Cardiac muscle cell (in vitro differentiated cells and primary cell): ENCODE results near the gene CCDC126. TPM values are rescaled to one million over a fixed set of nuclear protein-coding genes. Genes with fewer than 3 reads are reported as not detected.
"Not testable (repeated sequence)": the region's sequence is repeated elsewhere in the genome, so short reads cannot be mapped to it uniquely, and the experiment has no call there.

Experiments used
- DNase-seq, 2 donors: peaks; one replicate each; pipeline versions ENCODE4 v3.0.0 to v3.0.0-alpha.2; 2010 to 2017; ENCODE audit warnings: low read depth in 1 of 2, low spot score in 1 of 2
- H3K27ac ChIP-seq: fragments of 200-600 bp; sonication (generic); 2 replicates; pipeline ENCODE4 v1.5.1; 2016
- H3K27me3 ChIP-seq: fragments of 200-600 bp; sonication (generic); 2 replicates; pipeline ENCODE4 v1.6.0; 2016; ENCODE audit warnings: control low read depth
- H3K36me3 ChIP-seq: fragments of 200-600 bp; sonication (generic); 2 replicates; pipeline ENCODE4 v1.5.1; 2016; ENCODE audit warnings: control low read depth
- H3K4me1 ChIP-seq: fragments of 200-600 bp; sonication (generic); 2 replicates; pipeline ENCODE4 v1.8.1; 2017; ENCODE audit warnings: low read depth, mild to moderate bottlenecking, mixed run types
- H3K4me3 ChIP-seq: fragments of 200-600 bp; sonication (generic); 2 replicates; pipeline ENCODE4 v1.5.1; 2016; ENCODE audit warnings: mild to moderate bottlenecking
- H3K9me3 ChIP-seq: fragments of 200-600 bp; sonication (generic); 2 replicates; pipeline ENCODE4 v1.5.1; 2017; ENCODE audit warnings: low read depth, mild to moderate bottlenecking, control low read depth
- polyA plus RNA-seq: library from polyadenylated mRNA; unstranded; fragments of >200 nt; fragmentation: Nextera tagmentation; extraction: Ambion mirVana; gene quantifications from 2 replicates; pipeline ENCODE4 v1.2.1, GENCODE V29; 2016
- total RNA-seq: library from RNA; depleted of rRNA; stranded (reverse); fragments of >200 nt; gene quantifications from 2 replicates; pipeline ENCODE4 v1.2.3, GENCODE V29; 2016
- TF ChIP-seq, protein P1 (sequence below): IDR thresholded peaks from 2 replicates; pipeline ENCODE4 v1.5.1; 2012; ENCODE audit warnings: low read depth, mild to moderate bottlenecking, low read length

CCDC126 gene, protein sequence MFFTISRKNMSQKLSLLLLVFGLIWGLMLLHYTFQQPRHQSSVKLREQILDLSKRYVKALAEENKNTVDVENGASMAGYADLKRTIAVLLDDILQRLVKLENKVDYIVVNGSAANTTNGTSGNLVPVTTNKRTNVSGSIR
- 3.9 and 7.6 TPM in 2 replicates for total RNA-seq
- polyA plus RNA-seq, result 8.7 and 10.5 TPM in 2 replicates

DNA sequence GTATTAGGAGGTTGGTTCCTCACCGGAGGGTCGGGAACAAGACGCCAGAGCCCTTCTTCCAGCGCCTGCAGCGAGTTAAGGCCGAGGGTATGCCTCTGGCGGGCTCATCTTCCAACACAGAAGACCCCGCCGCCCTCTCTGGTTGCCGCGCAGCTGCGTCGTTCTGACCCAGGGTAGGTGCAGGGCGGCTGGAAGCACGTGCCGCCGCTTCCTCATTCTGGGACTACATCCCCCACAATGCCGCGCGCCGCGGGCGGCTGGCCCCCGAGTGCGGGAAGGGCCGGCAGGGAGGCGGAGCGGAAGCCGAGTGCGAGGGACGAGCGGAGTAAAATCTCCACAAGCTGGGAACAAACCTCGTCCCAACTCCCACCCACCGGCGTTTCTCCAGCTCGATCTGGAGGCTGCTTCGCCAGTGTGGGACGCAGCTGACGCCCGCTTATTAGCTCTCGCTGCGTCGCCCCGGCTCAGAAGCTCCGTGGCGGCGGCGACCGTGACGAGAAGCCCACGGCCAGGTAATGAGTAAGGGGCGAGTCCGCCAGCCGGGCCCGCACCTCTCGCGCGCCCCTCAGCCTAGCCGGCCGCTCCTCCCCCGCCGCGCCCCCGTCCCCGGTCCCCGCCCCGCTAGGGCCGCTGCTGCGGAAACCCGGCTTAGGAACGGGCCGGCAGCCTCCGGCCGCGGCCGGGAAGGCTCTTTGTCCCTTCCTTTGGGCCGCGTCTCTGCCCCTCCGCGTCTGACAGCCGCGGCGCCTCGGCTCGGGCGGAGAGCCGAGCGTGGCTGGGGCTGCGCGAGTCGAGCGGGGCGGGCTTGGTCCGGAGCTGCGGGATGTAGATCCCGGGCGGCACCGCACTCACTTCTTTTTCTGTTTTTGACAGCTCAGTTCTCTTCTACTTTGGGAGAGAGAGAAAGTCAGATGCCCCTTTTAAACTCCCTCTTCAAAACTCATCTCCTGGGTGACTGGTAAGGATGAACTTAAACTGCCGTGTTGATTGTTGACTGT, at the start of gene CCDC126:
TSS of gene CCDC126 (plus strand) at position 289 of the 998 bp plus-strand sequence. CDS start 13,934 bp downstream, outside the sequence.
- Histone ChIP-seq H3K4me1 (no peaks in the 10 kb centered on the region), H3K27me3 (no peaks in the 10 kb centered on the region), H3K4me3 (peak within 1 kb of the TSS; percentile 57), H3K27ac (peak within 1 kb of the TSS; percentile 91), H3K9me3 (no peaks in the 10 kb centered on the region), H3K36me3 (no peaks in the 10 kb centered on the region)
- TF ChIP-seq, protein P1, sequence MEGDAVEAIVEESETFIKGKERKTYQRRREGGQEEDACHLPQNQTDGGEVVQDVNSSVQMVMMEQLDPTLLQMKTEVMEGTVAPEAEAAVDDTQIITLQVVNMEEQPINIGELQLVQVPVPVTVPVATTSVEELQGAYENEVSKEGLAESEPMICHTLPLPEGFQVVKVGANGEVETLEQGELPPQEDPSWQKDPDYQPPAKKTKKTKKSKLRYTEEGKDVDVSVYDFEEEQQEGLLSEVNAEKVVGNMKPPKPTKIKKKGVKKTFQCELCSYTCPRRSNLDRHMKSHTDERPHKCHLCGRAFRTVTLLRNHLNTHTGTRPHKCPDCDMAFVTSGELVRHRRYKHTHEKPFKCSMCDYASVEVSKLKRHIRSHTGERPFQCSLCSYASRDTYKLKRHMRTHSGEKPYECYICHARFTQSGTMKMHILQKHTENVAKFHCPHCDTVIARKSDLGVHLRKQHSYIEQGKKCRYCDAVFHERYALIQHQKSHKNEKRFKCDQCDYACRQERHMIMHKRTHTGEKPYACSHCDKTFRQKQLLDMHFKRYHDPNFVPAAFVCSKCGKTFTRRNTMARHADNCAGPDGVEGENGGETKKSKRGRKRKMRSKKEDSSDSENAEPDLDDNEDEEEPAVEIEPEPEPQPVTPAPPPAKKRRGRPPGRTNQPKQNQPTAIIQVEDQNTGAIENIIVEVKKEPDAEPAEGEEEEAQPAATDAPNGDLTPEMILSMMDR, result no peak
- peak; percentile 95 for DNase-seq

DNA sequence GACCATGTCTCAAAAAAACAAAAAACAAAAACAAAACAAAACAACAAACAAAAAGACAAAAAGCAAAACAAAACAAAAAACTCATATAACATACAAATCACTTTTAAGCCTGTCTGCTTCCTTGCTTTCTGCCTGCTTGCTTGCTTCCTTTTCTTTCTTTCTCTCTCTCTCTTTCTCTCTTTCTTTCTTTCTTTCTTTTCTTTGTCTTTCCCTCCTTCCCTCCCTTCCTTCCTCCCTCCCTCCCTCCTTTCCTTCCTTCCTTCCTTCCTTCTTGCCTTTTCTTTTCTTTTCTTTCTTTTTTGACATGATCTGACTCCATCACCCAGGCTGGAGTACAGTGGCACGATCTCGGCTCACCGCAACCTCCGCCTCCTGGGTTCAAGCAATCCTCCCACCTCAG, 49.5 kb upstream of the CCDC126 start:
- Histone ChIP-seq H3K4me3 (no peak overlapping the region), H3K4me1 (peaks cover 3% of the 10 kb centered on the region), H3K36me3 (no peaks in the 10 kb centered on the region), H3K9me3 (no peaks in the 10 kb centered on the region), H3K27me3 (no peaks in the 10 kb centered on the region), H3K27ac (no peak overlapping the region)
- TF ChIP-seq, protein P1, result no peak
- DNase-seq, result no peak

DNA sequence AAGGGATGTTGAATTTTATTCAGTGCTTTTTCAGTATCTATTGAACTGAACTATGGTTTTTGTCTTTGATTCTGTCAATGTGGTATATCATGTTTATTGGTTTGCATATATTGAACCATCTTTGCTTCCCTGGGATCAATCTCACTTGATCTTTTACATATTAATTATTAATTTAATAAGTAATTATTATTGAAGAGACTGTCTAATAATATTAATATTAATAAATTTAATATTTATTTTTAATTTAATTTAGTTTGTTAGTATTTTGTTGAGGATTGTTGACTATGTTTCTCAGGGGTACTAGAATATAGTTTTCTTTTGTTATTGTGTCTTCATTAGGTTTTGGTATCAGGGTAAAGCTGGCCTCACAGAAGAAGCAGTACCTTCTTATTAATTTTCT, 38.9 kb upstream of the CCDC126 start:
- Histone ChIP-seq H3K27ac (no peak overlapping the region), H3K36me3 (no peaks in the 10 kb centered on the region), H3K27me3 (no peaks in the 10 kb centered on the region), H3K4me1 (no peaks in the 10 kb centered on the region), H3K4me3 (no peak overlapping the region), H3K9me3 (no peaks in the 10 kb centered on the region)
- DNase-seq, result no peak
- TF ChIP-seq, protein P1, result no peak

DNA sequence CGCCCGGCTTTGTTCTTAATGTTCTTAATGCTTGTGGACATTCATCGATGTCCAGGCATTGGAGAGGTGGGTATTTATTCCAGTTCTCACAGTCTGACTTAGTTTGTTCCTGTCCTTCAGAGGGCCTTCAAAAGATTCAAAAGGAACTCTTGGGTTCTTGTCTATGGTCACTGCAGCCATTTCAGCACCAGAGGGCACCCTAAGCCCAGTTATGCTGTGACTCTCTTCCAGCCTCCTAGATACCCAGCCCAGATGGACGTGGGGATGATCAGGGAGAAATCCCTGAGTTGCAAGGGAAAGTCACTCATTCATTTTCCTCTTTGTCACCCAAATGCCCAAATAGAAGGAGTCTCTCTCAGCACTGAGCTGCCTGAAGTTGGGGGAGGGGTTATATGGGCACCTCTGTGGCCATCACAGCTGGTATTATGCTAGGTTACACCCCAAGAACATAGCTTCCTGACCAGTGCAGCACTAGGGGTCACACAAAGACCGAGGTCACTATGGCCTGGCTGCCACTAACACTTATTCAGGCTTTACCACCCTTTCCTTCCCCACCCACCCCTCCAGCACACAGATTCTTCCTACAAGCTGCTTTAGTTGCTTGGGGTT, 26.5 kb upstream of the CCDC126 start:
- Histone ChIP-seq H3K27me3 (no peaks in the 10 kb centered on the region), H3K4me3 (no peak overlapping the region), H3K36me3 (no peaks in the 10 kb centered on the region), H3K4me1 (no peaks in the 10 kb centered on the region), H3K27ac (no peak overlapping the region), H3K9me3 (no peaks in the 10 kb centered on the region)
- peak; percentile 79 to 87 for DNase-seq
- TF ChIP-seq, protein P1, result peak; percentile 88

DNA sequence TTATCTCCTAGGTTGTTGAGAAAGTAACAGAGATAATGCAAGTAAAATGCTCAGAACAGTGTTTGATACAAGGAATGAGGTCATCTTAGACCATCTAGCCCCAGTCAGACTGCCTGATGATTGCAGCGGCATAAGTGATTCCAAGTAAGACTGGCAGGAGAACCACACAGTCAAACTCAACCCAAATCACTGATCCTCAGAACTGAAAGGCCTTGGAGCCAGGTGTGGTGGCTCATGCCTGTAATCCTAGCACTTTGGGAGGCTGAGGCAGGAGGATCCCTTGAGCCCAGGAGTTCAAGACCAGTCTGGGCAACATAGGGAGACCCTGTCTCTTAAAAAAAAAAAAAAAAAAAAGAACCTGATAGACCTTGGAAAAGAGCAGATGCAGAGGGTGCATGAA, 15.2 kb upstream of the CCDC126 start:
- not testable (repeated sequence) for H3K4me1 ChIP-seq, DNase-seq, H3K9me3 ChIP-seq, H3K4me3 ChIP-seq, H3K27me3 ChIP-seq, H3K36me3 ChIP-seq, H3K27ac ChIP-seq

DNA sequence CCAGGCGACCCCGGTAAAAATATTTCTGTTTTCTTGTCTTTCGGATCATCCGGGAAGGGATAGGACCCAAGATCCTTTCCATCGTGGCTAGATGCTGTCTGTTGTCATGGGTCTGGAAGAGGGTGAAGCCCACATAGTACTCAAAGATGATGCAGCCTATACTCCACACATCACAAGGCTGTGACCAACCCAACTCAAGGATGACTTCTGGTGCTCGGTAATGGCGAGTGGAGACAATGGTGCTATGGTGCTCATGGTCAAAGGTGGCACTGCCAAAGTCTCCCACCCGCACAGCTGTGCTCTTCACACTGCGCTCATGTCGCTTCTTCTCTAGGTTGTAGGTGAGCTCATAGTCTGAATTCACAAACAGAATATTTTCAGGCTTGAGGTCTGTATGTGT, 11.9 kb upstream of the CCDC126 start:
- DNase-seq, H3K9me3 ChIP-seq, H3K4me3 ChIP-seq, H3K4me1 ChIP-seq, H3K27ac ChIP-seq, H3K36me3 ChIP-seq, H3K27me3 ChIP-seq: not testable (repeated sequence)
